Inflammatory macrophage treated with lipopolysaccharide for 1 hour (primary cell): Measurements from ENCODE around the gene GSTM2.

Experiments used
- DNase-seq, 2 donors: peaks; one replicate each; pipeline ENCODE4 v3.0.0-alpha.2; 2020 to 2022

GSTM2 gene

DNA sequence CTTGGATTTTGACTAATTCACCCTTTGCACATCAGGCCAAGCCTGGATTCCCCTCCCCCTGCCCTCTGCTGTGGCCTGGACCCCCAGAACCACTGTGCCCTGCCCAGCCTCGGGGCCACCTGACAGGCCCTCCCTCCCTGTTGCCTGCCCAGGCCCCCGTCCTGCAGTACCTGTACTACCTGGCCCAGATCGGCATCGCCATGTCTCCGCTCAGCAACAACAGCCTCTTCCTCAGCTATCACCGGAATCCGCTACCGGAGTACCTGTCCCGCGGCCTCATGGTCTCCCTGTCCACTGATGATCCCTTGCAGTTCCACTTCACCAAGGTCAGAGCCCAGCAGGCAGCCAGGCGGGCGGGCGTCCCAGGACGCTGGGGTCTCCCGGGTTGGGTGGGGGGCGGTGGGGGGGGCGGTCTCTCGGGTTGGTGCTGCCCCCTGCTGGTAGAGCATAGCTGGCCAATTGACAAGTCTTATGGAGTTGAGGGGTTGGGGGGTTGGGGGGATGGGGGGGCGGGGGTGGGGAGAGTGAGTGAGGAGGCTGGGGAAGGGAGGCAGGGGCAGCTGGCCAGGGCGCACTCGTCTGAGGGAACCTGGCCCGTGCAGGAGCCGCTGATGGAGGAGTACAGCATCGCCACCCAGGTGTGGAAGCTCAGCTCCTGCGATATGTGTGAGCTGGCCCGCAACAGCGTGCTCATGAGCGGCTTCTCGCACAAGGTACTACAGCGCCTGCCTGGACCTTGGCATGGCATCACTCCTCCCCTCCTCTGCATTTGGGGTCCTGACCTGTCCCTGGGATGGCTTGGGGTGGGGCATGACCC is 37.6 kb upstream of the GSTM2 start:
- no peak for DNase-seq

- DNase-seq, result no peak
Measured at GRCh38 chr1:109630898-109631512, 36.9 kb upstream of the GSTM2 start.

DNA sequence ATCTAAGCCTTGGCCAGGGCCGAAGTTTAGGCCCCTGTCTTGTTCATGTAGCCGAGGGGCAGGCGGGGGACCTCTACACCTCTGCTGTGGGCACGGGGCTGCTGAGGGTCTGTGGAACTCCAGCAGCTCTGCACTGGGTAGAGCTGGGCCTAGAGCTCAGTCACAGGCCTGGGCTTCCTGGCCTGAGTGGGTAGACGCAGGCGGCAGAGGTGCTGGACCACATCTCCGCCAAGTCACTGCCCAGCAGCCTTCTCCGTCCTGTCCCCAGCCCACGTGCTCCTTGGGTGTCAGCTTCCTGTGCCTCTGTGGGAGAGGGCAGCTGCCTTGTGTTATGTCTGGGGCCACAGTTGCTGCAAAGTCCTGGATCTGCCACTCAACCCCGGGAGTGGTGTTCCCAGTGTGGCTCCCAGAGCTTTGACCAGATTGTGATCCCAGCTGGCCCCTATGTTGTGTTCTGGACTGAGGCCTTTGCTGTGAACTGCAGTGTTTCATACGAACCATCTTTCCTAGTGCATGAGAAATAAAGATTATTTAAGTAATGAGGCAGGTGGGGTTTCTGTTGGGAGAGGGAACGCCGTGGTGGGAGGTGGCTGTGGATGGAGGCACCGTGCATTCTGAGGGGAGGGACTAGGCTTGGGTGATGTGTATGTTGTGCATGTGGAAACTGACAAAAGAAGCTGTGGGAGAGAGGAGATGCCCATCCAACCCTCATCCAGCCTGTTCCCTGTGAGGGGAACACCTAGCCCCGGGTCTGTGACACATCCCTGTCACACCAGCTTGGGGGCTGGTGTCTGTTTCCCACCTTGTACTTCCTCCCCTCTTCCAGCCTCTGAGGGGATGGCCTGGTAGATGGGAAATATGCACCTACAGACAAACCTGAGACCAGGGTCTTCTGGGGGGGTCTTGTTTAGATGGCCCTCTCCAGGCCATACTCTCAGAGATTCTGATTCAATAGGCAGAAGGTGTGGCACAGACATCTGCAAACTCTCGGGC is 36.0 kb upstream of the GSTM2 start:
- DNase-seq, result no peak

GRCh38 chr1:109632671-109633346 is 35.0 kb upstream of the GSTM2 start:
- DNase-seq, result no peak

DNA sequence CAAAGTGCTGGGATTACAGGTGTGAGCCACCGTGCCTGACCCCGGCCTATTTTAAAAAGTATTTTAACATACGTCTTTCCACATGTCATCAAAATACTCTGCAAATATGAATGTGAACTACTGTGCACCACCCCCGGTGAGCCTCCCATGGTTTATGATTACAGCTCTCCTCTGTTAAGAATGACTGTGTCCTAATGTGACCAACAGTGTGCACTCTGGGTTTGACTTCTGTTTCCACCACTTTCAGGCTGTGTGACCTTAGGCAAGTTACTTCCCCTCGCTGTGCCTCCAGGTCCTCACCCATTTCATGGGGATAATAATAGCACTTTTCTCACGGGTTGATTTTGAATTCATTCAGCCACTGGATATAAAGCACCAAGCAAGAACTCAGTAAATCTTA is 33.6 kb upstream of the GSTM2 start:
- DNase-seq, result peak in 1 of 2 donors; percentile 65

GRCh38 chr1:109634771-109635750 is 32.8 kb upstream of the GSTM2 start:
- no peak for DNase-seq

DNA sequence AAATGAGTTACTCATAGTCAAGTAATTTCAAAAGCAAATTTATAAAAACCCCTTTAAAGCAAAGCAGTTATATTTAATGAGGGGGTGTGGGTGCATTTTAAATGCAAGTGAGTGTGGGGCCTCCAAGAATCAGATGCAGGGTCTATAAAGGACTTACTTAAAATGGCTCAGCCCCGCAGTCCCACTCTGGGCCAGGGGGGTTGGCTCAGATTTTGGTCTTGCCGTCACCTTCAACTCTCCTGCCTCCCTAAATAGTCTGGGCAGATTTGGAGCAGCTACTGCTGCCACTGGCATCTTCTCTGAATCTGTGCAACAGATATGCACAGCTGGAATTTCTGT is 32.0 kb upstream of the GSTM2 start:
- DNase-seq, result no peak

GRCh38 chr1:109636201-109636952 is 31.5 kb upstream of the GSTM2 start:
- DNase-seq, result peak; percentile 38 to 51

DNA sequence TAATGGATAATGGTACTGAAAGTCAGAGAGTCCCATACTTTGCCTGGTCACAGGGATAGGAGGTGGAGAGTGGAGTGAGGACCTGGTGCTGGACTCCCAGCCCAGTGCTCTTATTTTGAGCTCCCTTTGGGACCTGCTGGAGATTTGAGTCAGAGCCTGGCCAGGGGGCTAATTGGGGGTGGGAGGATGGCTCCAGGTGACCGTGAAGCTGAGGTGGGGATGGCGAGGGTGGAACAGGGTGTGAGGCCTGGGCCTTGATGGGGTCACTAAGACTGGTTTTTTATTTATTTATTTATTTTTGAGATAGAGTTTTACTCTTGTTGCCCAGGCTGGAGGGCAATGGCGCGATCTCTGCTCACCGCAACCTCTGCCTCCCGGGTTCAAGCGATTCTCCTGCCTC is 30.4 kb upstream of the GSTM2 start:
- DNase-seq, result no peak

GRCh38 chr1:109639063-109639840 is 28.6 kb upstream of the GSTM2 start:
- no peak for DNase-seq

- no peak for DNase-seq
Measured at GRCh38 chr1:109639841-109640184, 28.0 kb upstream of the GSTM2 start.

DNA sequence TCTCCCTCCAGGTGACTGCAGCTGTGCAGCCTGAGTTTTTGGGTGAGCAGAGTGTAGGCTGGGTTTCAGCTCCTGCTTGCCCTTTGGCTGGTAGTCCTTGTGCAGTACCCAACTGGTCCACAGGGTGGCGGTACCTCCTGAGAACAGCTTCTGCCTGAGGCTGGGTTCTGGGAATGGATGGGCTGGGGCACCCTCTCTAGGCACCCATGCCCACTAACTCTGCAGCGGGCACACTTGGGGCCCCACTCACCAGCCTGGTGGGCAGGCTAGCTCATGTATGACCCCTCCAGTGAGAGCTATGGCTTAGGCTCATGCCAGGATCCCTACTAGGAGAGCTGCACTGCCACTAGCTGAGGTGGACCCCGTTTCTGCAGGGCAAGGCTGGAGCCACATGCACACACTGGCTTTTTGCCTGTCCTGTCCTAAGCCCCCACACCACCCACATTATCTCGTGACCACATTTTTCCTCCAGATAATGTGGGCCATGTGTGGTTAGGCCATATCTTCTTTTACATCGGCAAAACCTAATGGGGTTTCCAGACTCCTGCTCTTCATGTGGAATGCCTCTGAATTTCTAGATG is 27.5 kb upstream of the GSTM2 start:
- peak; percentile 77 to 97 for DNase-seq

DNA sequence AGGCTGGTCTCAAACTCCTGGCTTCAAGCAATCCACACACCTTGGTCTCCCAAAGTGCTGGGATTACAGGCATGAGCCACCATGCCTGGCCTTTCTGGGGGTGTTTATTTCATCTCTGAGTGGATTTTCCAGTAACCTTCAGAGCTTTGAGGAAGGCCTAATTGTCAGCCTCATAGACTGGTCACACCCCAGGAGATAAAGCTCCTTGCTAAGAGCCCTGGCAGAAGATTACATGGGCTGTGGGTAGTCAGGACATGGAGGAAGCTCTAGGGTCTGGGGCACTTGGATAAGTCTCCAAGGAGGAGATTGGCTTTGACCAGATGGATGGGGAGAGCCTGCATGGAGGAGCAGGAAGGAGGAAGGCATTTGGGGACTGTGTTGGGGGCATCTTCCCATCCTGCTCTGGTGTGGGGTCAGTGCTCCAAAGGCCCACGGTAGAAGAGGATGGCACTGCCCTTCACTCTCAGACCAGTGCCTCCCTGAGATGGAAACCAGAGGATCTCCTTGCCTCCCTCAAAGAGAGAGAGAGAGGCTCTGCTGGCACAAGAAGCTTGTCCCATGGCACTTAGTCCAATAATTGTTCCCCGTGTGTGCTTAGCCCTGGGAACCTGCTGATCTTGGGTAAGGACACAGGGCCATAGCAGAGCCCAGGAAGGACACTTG is 26.6 kb upstream of the GSTM2 start:
- DNase-seq, result peak in 1 of 2 donors; percentile 72

GRCh38 chr1:109641861-109642260 is 26.0 kb upstream of the GSTM2 start:
- DNase-seq, result peak; percentile 83 to 97

- DNase-seq, result peak; percentile 70 to 89
Measured at GRCh38 chr1:109642626-109643025, 25.2 kb upstream of the GSTM2 start.

GRCh38 chr1:109643385-109644230 is 24.2 kb upstream of the GSTM2 start:
- peak; percentile 68 to 91 for DNase-seq

- no peak for DNase-seq
Measured at GRCh38 chr1:109644670-109645069, 23.2 kb upstream of the GSTM2 start.

DNA sequence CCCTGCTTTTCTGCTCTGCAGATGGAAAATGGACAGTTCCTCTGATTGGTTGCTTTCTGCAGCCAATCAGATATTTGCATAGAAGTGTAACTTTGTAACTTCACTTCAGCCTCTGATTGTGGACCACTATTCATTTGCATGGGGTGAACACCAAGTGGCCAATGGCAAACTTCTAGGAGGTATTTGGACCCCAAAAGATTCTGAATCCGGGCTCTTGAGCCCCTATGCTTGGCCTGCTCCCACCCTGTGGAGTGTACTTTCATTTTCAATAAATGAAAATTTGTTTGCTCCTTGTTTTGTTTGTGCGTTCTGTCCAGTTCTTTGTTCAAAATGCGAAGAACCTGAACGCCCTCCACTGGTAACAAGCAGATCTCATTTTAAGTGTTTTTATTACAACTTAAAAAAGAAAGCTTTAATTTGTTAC is 18.4 kb upstream of the GSTM2 start:
- no peak for DNase-seq
